ENCODE measurements around the gene PLEKHG4.

The PLEKHG4 gene

DNA sequence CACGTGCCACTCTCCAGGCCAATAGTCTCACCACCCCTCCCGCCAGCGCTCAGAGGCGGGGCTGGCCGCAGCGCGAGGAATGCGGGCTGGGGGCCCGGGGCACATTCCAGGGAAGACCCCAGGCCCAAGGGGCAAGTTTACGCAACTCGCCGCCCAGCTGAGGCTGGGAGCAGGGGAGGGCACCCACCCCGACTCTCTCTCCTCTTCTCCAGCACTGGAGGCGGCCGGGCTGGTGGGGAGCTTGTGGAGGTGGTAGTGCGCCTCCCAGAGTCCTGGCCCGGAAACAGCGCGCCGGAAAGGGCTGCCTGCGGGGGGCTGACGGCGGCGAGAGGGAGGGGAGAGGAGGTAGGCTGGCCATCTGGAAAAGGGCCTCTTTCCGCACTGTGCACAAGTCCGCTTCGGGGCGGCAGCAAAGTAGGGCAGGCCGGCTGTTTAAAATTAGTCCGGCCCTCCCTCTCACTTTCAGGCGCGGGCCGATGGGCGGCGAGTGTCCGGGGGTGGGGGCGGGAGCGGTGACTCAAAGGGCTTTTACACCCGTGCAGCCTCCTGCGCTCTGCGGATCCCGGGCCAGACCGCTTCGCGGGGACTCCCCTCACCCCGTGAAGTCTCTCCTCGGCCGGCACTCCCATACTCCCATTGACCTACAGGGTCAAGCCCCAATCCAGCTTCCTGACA, 33.1 kb upstream of the PLEKHG4 start:
- H3K27ac ChIP-seq = peak overlapping the region; percentile 87
- no peak for TF ChIP-seq ZFX (IDR thresholded peaks at IDR 0.05; ENCODE audit: borderline replicate concordance)
- TF ChIP-seq, protein P1, sequence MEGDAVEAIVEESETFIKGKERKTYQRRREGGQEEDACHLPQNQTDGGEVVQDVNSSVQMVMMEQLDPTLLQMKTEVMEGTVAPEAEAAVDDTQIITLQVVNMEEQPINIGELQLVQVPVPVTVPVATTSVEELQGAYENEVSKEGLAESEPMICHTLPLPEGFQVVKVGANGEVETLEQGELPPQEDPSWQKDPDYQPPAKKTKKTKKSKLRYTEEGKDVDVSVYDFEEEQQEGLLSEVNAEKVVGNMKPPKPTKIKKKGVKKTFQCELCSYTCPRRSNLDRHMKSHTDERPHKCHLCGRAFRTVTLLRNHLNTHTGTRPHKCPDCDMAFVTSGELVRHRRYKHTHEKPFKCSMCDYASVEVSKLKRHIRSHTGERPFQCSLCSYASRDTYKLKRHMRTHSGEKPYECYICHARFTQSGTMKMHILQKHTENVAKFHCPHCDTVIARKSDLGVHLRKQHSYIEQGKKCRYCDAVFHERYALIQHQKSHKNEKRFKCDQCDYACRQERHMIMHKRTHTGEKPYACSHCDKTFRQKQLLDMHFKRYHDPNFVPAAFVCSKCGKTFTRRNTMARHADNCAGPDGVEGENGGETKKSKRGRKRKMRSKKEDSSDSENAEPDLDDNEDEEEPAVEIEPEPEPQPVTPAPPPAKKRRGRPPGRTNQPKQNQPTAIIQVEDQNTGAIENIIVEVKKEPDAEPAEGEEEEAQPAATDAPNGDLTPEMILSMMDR (IDR thresholded peaks at IDR 0.05) = peak; percentile 19; the same call in 1 of the 2 replicates

DNA sequence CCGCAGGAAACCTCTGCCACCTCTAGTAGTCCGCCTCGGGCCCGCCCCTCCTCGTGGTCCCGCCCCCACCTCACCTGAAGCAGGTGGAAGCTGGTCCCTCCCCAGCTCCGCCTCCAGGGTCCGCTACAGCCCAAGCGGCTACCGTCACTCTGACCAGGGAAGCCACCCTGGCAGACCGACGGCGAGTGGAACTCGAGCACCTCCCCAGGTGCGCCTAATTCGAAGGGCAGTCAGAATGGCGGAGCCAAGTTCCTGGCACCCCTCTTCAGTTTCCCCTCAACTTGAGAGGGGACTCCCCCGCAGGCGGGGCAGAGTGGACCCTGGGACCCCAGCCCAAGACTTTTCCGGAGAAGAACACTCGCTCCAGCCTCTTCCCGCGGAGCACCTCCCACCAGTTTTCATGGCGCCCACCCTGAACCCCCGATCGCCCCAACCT, 32.6 kb upstream of the PLEKHG4 start:
- TF ChIP-seq, protein P1 (IDR thresholded peaks at IDR 0.05) = peak; percentile 35; the same call in 1 of the 2 replicates
- no peak for TF ChIP-seq ZFX (IDR thresholded peaks at IDR 0.05; ENCODE audit: borderline replicate concordance)
- peak overlapping the region; percentile 87 for H3K27ac ChIP-seq

DNA sequence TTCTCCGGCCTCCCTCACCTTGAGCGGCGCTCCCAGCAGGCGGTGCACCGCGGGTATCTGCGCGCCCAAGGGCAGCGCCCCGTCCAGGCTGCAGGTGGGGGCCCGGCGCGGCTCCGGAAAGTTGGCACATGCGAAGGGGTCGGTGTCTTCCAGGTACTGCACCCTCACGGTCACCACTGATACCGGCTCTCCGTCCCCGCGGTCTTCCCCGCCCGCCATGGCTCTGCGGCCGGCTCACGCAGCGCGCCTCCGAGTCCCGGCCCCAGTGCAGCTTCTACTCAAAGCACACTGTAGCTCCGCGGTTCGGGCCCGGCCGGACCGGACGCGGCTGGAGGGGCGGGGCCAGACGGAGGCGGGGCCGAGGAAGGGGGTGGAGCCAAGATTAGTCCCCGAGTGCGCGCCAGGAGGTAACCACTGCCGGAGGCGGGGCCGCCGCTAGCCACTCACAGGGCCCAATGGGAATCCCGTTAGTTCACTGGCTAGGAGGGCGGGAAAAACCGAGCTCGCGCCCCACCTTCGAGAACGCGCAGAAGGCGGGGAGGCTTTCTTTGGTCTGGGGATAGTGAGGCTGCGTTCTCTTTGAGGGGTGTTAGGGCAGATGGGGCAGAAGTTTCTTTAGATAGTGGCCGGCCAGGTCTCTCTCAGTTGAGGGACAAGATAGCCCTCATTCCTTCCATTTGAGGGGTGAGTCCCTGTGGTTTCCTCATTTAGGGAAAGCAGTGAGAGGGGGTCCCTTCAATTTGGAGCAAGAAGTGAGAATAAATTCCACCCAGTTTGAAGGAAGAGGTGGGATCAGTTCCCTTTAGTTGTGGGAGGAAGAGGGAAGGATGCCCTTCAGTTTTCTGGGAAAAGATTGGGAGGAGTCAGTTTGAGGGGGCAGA, 31.9 kb upstream of the PLEKHG4 start, which contains the start of gene FHOD1:
Gene FHOD1 (minus strand): TSS at position 290 of the 881 bp plus-strand sequence. CDS start 71 bp downstream, at position 219.
- H3K27ac ChIP-seq = peak within 1 kb of the TSS; percentile 87

DNA sequence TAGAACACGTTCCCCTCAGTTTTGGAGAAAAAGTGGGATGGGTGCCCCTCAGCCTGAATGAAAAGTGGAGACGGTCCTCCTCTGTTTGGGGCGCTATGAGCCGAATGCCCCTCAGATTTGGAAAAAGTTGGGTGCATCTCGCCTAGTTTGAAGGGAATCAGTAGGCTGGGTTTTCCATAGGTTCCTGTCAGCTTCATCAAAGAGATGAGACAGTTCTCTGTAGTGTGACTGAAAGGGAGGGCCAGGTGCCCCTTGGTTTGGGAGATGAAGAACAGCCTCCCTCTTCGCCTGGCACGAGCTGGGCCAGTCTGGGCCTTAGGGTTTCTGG, 31.3 kb upstream of the PLEKHG4 start:
- H3K27ac ChIP-seq = no peak overlapping the region
- TF ChIP-seq, protein P1 (IDR thresholded peaks at IDR 0.05) = no peak
- TF ChIP-seq ZFX (IDR thresholded peaks at IDR 0.05; ENCODE audit: borderline replicate concordance) = no peak

More for the DNA sequence above, 31.9 kb upstream of the PLEKHG4 start, which contains the start of gene FHOD1:
- TF ChIP-seq, protein P1 (IDR thresholded peaks at IDR 0.05) = no peak
- TF ChIP-seq ZFX (IDR thresholded peaks at IDR 0.05; ENCODE audit: borderline replicate concordance) = no peak

DNA sequence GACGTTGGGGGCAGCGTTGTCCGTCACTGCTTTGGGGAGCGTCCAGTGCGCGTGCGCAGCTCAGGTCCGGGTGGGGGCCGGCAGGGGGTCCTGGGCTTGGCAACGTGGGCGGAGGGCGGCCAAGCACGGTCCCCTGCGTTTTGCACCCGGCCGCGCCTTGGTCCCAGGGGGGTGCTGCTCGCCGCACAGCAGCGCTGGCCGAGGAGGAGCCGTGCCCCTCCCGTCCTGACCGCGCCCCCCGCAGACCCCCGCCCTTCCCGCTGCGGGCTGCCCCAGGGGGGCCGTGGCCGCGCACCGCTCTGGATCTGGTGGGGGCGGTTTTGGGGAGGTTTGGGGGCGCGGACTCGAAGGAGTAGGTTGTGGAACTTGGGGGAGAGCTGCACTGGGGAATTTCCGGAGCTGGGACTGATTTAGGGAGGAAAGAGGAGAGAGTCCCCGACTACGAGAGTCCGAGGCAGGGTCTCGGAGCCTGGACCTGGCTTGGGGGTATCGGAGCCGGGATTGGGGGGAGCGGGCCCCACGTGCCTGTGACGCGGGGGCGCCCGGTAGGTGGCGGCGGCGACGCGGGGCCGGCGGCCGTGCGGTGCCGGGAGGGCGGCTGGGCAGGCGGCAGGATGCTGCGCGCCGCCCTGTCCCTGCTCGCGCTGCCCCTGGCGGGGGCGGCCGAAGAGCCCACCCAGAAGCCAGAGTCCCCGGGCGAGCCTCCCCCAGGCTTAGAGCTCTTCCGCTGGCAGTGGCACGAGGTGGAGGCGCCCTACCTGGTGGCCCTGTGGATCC, 30.7 kb upstream of the PLEKHG4 start, which contains the start of gene SLC9A5:
Gene SLC9A5 (plus strand): TSS at position 579 of the 777 bp plus-strand sequence. CDS start 36 bp downstream, at position 615.
- H3K27ac ChIP-seq = no peak within 1 kb of the TSS
- no peak for TF ChIP-seq ZFX (IDR thresholded peaks at IDR 0.05; ENCODE audit: borderline replicate concordance)
- TF ChIP-seq, protein P1 (IDR thresholded peaks at IDR 0.05) = peak; percentile 59

DNA sequence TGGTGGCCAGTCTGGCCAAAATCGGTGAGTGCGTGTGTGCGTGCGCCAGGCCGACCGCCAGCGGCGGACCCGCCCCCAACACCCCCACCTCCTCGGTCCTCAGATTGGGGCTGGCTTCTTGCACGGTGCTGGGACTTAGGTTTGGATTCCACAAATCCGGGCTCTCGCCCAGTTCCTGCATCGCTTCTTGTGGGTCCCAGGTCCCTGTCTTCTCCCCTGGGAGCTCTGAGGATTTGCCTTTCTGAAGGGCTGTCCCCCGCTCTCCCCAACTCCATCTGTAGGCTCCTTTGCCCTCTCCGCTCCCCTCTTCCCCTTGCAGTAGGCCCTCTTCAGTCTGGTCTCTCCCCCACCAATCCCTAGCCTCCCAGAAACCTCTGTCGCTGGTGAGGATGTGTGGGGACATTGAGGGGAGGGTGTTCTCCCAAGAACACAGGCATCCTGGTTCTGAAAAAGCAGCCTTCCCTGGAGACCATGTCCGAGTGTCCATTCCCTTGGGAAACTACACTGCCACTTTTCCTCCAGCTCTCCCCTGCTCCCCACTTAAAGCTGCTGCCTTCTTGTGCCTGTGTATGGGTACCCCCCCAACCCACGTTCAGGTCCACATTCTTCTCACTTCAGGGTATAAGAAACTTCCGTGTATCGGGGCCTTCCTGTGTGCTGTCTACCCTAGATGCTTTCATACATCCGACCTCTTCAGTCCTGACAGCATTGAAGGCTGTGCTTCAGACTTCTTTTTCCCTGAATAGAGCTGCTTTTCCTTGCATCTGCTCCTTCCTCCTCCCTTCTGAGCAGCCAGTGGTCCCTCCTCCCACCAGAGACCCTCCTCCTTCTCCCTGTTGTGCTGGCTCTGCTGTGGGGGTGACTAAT, 29.9 kb upstream of the PLEKHG4 start:
- TF ChIP-seq, protein P1 (IDR thresholded peaks at IDR 0.05) = no peak
- H3K27ac ChIP-seq = no peak overlapping the region

Data from 22Rv1 (cell line).